Panc1 (cell line): Measurements from ENCODE around the gene WSCD2. TPM values are rescaled to one million over a fixed set of nuclear protein-coding genes. Genes with fewer than 3 reads are reported as not detected.

Source experiments
- ATAC-seq: fragments of 200-7000 bp; cut with Tn5 transposase; 2 replicates; pipeline ENCODE4 v1.9.1; 2020; ENCODE audit warnings: mild to moderate bottlenecking, moderate library complexity
- BruUV-seq: library from RNA; stranded (reverse); fragments of 400-500 nt; replicated peaks from 2 replicates; lab custom pipeline; 2021; lab: Mats Ljungman, UMichigan
- CTCF ChIA-PET: fragments of 300-600 bp; sonication (Branson Sonifier 250); formaldehyde crosslinking; loops from one replicate; lab custom pipeline; 2022; ENCODE audit warnings: antibody characterized with exemption; lab: Charles Lee
- POLR2A ChIA-PET: fragments of 300-600 bp; sonication (Branson Sonifier 250); formaldehyde crosslinking; loops from one replicate; lab custom pipeline; 2022; ENCODE audit warnings: antibody characterized with exemption; lab: Charles Lee
- DNase-seq: peaks from one replicate; pipeline ENCODE4 v3.0.0-alpha.2; 2010; ENCODE audit warnings: low read depth, low spot score
- H3K27ac ChIP-seq: 2 replicates; pipeline ENCODE4 v1.5.1; 2011; ENCODE audit warnings: mild to moderate bottlenecking, low read length, inconsistent platforms
- H3K27me3 ChIP-seq: fragments of 200-500 bp; sonication (Bioruptor generic); 2 replicates; pipeline ENCODE4 v1.6.0; 2014; ENCODE audit warnings: low read length, inconsistent platforms; ENCODE audit not compliant: control insufficient read depth, insufficient read depth
- H3K36me3 ChIP-seq: fragments of 200-500 bp; sonication (Bioruptor generic); 2 replicates; pipeline ENCODE4 v1.5.1; 2014; ENCODE audit warnings: inconsistent platforms, mild to moderate bottlenecking, low read length, moderate library complexity; ENCODE audit not compliant: control insufficient read depth, insufficient read depth
- H3K4me1 ChIP-seq: 2 replicates; pipeline ENCODE4 v1.5.1; 2011; ENCODE audit warnings: inconsistent platforms, mild to moderate bottlenecking, low read length, moderate library complexity; ENCODE audit not compliant: control insufficient read depth, insufficient read depth
- H3K4me3 ChIP-seq, 2 experiments: 2 replicates each; pipeline ENCODE4 v1.5.1; 2011 to 2012; ENCODE audit warnings: low read depth in 2 of 2, low read length in 2 of 2, mild to moderate bottlenecking in 2 of 2, inconsistent platforms in 1 of 2, moderate library complexity in 1 of 2
- H3K9me3 ChIP-seq: fragments of 200-500 bp; sonication (Bioruptor generic); 2 replicates; pipeline ENCODE4 v1.5.1; 2014; ENCODE audit warnings: low read depth, mild to moderate bottlenecking, inconsistent platforms, low read length, moderate library complexity; ENCODE audit not compliant: control insufficient read depth, insufficient read depth
- CTCF ChIP-seq: fragments of 450-650 bp; IDR thresholded peaks from 2 replicates; pipeline ENCODE4 v1.5.1; 2017; ENCODE audit warnings: mild to moderate bottlenecking
- POLR2AphosphoS5 ChIP-seq: IDR thresholded peaks from 2 replicates; pipeline ENCODE4 v1.6.1; 2012; ENCODE audit warnings: mild to moderate bottlenecking, low read depth, low read length, moderate library complexity
- REST ChIP-seq, 2 experiments: IDR thresholded peaks; 2 replicates each; pipeline ENCODE4 v1.6.1; 2011 to 2012; ENCODE audit warnings: low read depth in 2 of 2, control low read depth in 1 of 2, low read length in 1 of 2, mild to moderate bottlenecking in 1 of 2, moderate library complexity in 1 of 2; ENCODE audit not compliant: insufficient read depth in 1 of 2
- SIN3A ChIP-seq: IDR thresholded peaks from 2 replicates; pipeline ENCODE4 v1.6.1; 2012; ENCODE audit warnings: low read depth, mild to moderate bottlenecking, low read length, moderate library complexity, borderline replicate concordance; ENCODE audit not compliant: insufficient read depth
- TCF7L2 ChIP-seq: IDR thresholded peaks from 2 replicates; pipeline ENCODE4 v1.6.1; 2011; ENCODE audit warnings: mild to moderate bottlenecking, low read depth, low read length, inconsistent platforms
- in situ Hi-C: cut with HindIII; loops from 2 replicates; pipeline ENCODE4 v1.10.0; 2016; ENCODE audit warnings: low sequenced_read_pairs, low pct_unique_long_range_greater_than_20kb
- intact Hi-C: fragments of 100-400 bp; cut with micrococcal nuclease; formaldehyde crosslinking; loops from one replicate; pipeline ENCODE4 v1.10.0; 2022; ENCODE audit not compliant: unreplicated experiment
- total RNA-seq: library from RNA; stranded (reverse); gene quantifications from one replicate; pipeline ENCODE4 v1.2.1, GENCODE V29; 2021; ENCODE audit not compliant: unreplicated experiment

The WSCD2 gene
- total RNA-seq, 1 experiment from 2014 or later = 0.64 TPM

DNA sequence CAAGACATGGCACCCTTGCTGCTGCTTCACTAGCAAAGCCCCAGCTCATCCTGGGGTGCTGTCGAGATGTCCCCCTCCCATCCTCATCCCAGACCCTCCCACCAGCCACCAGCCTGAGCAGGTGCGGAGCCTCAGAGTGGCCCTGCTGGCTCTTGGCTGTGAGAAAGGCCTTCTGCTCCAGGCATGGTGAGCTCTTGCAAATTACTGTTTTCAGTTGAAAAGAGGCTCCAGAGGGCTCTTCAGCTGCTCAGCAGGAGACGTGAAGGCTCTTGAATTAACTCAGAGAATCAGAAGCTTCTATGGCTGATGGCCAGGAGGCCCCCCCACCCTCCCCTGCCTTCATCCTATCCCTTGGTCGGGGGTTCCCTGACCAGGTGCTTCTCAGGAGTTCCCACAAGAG is 44.1 kb downstream of the WSCD2 start:
- ChIA-PET POLR2A (no interaction called here), CTCF (no interaction called here)
- H3K4me3 ChIP-seq = no peak overlapping the region
- in situ Hi-C loops (no loop called here), intact Hi-C loops (no loop called here)
- TF ChIP-seq CTCF = no peak
- TF ChIP-seq SIN3A = no peak
- no peak for TF ChIP-seq TCF7L2
- no peak for TF ChIP-seq REST (IDR thresholded peaks at IDR 0.05; ENCODE audit: insufficient read depth in 1 of 2, low read depth in 2 of 2, low read length in 1 of 2)
- no peak for TF ChIP-seq POLR2AphosphoS5
- H3K27ac ChIP-seq = no peak overlapping the region
- ATAC-seq (no peak), DNase-seq (no peak)
- H3K9me3 ChIP-seq = no peaks in the 10 kb centered on the region
- H3K36me3 ChIP-seq = no peaks in the 10 kb centered on the region
- no peaks in the 10 kb centered on the region for H3K4me1 ChIP-seq
- no TSS peak for BruUV-seq
- peaks cover 13% of the 10 kb centered on the region for H3K27me3 ChIP-seq

GRCh38 chr12:108173892-108174291 is 44.8 kb downstream of the WSCD2 start:
- no peaks in the 10 kb centered on the region for H3K4me1 ChIP-seq
- peaks cover 13% of the 10 kb centered on the region for H3K27me3 ChIP-seq
- no peak overlapping the region for H3K4me3 ChIP-seq
- in situ Hi-C loops = no loop called here
- DNase-seq = no peak
- intact Hi-C loops = no loop called here
- POLR2A ChIA-PET = no interaction called here
- H3K36me3 ChIP-seq = no peaks in the 10 kb centered on the region
- H3K9me3 ChIP-seq = no peaks in the 10 kb centered on the region
- no peak overlapping the region for H3K27ac ChIP-seq
- TF ChIP-seq REST (IDR thresholded peaks at IDR 0.05; ENCODE audit: insufficient read depth in 1 of 2, low read depth in 2 of 2, low read length in 1 of 2) (no peak), POLR2AphosphoS5 (no peak), TCF7L2 (no peak), CTCF (no peak), SIN3A (no peak)
- no peak for ATAC-seq
- no TSS peak for BruUV-seq
- CTCF ChIA-PET = no interaction called here
